GM21529 (cell line): Measurements from ENCODE around the gene RNF146.
"Not testable (repeated sequence)": the region's sequence is repeated elsewhere in the genome, so short reads cannot be mapped to it uniquely, and the experiment has no call there.

Experiments
- ATAC-seq: cut with Tn5 transposase; IDR thresholded peaks from one replicate; pipeline ENCODE4 v1.9.1; 2021; ENCODE audit not compliant: unreplicated experiment

RNF146 gene, protein sequence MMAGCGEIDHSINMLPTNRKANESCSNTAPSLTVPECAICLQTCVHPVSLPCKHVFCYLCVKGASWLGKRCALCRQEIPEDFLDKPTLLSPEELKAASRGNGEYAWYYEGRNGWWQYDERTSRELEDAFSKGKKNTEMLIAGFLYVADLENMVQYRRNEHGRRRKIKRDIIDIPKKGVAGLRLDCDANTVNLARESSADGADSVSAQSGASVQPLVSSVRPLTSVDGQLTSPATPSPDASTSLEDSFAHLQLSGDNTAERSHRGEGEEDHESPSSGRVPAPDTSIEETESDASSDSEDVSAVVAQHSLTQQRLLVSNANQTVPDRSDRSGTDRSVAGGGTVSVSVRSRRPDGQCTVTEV

DNA sequence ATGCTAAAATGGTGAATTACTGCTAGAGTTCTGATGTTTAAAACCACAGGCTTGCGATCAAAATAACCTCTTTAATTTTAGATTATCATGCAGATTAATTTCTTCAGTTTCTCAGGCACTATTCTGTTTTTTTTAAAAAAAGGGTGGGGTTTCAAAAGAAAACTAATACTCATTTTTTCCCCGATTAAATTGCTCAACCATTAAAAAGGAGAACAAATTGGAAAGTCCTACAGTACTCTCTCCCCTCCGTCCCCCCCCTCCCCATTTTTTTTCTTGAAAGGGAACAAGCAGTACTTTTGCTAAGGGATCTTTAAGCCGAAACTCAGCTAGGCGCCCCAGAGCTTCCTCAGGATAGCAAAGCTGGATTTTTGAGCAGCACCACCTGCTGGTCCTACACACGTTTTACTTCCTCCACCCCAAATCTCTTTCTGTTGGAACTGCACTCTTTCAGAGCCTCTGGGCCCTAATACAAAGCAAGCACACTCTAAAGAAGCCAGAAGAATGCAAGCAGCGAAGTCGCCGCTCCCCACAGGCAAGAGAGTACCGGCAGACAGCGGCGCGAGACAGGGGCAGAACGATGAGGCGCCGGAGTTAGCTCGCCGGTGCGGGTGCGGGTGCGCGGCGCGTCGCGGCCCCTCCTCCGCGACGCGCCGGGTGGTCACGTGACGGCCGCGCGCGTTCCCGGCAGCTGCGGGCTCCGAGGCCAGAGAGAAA is at the start of gene RNF146:
RNF146 (plus strand) TSS at position 687 of the 714 bp plus-strand sequence. CDS start 13,475 bp downstream, outside the sequence.
- ATAC-seq = peak; percentile 78

DNA sequence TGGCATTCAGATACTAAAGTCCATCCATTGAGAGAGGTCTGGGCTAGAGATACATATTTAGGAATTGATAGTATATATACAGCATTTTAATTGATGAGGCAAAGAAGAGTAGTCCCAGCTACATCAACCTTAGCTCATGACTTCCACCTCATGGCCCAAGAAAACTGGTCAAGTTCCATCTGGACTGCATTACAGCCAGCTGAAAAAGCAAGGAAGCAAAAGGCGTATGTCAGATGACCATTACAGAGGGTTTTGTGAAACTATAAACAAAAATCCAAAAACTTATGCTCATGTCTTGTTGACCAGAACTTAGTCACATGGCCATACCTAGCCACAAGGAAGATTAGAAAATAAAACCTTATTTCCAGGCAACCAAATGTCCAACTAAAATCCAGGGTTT is 46.8 kb upstream of the RNF146 start:
- ATAC-seq = no peak

DNA sequence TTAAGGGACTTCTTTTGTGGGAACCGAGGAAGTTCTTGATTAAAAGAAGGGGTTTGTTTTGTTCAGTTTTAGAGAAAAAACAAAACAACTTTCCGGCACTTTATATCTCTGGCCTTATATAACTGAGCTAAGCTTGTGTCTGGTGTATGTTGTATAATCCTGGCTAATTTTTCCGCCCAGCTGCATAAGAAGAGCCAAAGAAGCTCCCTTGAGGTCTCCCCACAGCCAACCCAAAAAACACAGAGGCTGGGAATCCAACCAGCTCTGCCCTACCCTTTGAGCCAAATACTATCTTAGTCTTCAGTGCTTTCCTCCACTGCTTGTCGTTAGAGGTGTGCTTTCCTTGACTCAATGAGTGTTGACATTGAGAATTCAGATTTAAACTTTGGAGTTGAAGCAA is 45.5 kb upstream of the RNF146 start:
- no peak for ATAC-seq

DNA sequence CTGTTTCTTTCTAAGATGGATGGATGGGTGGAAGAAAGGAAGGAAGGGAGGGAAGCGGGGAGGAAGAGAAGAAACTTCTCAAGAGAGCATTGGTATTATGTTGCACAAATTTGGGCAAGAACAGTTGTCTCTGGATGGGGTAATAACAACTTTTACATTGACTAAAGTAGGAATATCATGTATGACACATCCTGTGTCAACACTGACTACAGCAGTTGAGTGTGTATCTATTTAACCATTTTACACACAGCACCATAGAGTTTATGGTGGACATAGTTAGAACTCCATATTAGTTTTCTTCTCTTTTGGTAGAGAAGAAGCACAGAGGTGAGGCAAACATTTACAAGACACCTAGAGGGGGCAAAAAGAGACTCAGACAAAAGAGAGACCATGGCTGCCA is 44.2 kb upstream of the RNF146 start:
- ATAC-seq = no peak

DNA sequence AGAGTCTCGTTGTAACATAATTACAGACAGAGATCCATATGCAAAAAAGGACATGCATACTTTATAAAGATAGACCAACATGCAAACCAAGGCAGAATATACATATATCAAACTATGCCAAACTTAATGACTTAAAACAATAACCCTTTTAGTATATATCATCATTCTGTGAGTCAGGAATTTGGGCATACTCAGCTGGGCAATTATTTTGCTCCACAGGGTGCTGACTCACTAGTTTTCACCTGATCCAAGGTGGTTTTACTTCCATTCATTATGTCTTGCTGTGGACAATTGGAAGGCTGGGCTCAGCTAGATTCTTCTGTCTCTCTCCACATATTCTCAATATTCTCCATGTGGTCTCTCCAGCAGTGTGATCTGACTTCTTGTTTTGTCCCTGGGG is 41.2 kb upstream of the RNF146 start:
- no peak for ATAC-seq

DNA sequence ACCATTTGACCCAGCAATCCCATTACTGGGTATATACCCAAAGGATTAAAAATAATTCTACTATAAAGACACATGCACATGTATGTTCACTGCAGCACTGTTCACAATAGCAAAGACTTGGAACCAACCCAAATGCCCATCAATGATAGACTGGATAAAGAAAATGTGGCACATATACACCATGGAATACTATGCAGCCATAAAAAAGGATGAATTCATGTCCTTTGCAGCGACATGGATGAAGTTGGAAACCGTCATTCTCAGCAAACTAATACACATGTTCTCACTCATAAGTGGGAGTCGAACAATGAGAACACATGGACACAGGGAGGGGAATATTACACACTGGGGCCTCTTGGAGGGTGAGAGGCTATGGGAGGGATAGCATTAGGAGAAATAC is 32.8 kb upstream of the RNF146 start:
- ATAC-seq = not testable (repeated sequence)

DNA sequence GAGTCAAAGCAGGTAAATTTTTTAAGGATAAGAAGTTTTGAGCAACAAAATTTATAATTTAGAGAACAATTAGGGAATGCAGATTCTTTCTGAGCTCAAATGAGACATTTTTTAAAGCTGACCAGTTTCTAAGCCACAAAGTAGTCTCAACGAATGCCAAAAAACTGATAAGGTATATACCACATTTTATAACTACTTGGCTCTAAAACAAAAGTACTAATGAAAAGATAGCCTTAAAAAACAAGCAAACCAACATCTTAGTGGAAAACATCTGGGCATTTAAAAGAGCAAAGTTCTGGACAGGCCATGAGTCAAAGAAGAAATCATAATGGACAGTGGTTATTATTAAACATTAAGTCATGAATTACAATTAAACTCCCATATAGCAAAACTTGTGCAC is 23.2 kb upstream of the RNF146 start:
- ATAC-seq = no peak

DNA sequence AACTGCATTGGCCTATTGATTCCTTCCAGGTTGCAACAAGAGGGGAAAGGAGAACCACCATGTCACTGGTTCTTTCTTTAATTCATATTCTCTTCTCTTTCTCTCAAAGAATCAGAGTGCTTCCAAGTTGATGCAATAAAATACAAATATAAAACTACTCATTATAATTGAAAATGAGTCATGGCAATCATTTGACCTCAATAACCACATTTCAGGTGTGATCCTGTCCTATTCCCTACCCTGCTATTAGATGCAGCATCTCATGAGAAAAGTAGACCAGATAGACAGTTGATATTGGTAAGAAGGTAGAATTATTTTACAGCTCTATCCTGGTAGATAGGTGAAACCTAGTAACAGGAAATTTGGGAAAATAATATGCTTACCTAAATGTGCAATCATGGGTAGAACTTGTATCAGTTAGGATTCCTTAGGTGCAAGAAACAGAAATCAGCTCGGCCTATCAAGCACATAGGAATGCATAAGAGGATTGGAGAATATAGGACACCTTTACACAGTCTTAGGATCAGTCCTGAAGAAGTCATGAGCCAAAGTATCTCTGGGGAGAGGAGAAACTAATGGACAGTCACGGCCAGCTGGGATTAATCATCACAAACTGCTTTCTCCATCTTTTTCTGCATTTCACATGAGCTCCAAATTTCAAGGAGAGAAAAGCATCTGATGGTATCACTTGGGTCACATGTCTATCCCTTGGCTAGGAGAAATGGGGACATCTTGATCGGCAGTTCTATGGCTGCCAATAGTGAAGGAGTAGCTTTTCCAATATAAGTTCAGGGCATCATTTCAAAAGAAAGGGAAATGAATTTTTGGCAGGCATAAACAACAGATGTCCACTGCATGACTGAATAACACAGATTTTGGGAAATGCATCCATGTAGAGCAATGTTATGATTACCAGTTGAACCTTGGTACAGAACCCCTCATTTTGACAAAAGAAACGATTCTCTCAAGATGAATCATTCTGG is 19.3 kb upstream of the RNF146 start:
- ATAC-seq = no peak

DNA sequence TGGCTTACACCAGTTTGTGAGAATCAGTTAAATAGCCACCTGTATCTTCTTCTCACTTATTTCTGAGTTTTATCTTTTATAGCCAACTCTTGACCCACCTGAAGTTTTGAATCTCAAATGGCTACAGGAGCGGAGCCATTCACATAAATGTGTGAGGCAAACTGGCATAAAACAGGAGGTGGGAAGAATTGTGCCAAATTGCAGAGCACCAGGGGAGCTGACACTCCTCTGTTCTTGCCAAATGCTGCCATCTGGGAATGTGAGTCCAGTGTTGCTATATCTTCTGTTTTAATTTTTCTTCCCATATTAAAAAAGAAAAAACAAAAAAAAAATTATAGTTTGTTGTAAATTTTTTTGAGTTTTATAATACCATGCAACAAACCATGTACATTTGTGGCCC is 17.0 kb upstream of the RNF146 start:
- ATAC-seq = no peak

DNA sequence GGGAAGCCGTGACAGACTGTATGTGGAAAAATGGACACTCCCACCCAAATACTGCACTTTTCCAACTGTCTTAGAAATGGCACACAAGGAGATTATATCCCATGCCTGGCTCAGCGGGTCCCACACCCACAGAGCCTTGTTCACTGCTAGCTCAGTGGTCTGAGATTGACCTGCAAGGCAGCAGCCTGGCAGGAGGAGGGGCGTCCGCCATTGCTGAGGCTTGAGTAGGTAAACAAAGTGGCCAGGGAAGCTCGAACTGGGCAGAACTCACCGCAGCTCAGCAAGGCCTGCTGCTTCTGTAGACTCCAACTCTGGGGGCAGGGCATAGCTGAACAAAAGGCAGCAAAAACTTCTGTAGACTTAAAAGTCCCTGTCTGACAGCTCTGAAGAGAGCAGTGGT is 11.4 kb upstream of the RNF146 start:
- ATAC-seq = no peak

DNA sequence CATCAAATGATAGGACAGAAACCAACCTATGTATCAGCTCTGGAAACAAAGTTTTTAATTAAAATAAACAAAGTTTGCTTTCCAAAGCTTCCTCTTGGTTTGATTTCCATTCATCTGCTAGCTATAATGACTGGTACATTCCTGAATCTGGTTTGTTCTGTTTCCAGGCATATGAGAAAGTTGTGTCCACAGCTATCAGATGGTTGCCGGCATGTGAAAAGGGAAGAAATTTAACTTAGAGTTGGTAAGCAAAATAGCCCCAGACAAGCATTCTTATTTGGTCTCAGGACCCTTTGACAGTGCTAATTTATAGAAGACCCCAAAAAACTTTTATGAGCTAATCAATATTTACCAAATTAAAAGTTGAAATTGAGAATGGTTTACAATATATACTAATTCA is 3.8 kb upstream of the RNF146 start:
- no peak for ATAC-seq

DNA sequence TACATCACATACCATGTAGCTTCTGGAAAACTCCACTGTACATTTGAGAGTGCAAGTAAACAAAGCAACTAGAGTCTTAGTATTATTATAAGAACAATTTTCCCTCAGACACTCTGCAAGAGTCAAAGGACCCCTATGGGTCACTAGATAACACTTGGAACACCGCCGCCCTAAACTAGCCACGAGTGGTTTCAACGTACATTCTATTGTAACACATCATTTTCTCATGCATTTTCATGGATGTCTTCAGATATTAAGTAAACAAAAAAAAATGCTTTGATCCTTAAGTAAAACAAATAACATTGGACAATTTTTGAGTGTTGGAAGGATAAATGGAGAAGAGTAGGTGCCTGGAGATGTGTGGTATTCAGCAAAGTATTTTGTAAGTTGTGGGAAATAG is 3.2 kb upstream of the RNF146 start:
- no peak for ATAC-seq

DNA sequence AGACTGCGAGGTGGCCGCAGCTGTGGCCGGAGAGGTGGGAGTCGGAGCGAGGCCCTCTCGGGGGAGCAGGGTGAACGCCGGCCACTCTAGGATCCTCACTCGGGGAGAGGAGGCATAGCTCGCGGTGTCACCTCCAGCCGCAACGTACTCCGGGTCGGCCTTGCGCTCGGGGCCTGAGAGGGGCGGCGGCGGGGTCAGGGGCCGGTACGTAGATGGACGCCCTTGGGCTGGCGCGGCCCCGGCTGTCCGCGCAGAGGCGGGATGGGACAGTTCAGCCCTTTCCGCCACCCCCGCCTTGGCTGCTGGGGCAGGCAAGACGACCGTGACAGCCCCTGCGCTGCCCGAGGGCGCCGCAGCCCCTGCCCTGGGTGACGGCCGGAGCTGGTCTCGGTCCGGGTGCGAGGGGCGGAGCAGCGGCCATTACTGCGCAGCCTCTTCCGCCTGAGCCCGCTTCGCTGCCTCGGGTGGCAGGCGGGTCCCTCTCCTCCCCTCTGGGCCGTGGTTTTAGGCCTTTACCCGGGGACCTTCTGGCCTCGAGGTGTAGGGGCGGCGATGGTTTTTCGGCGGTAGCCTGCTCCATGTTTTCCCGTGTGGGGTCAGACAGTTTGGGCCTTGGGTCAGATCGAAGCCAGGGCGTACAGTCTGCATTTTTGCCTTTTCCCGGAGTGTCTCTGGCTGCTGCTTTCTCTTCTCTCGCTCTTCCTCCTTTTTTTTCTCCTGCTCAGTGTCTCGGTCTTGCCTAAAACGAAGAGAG is 405 bp downstream of the RNF146 start:
- peak; percentile 75 for ATAC-seq

DNA sequence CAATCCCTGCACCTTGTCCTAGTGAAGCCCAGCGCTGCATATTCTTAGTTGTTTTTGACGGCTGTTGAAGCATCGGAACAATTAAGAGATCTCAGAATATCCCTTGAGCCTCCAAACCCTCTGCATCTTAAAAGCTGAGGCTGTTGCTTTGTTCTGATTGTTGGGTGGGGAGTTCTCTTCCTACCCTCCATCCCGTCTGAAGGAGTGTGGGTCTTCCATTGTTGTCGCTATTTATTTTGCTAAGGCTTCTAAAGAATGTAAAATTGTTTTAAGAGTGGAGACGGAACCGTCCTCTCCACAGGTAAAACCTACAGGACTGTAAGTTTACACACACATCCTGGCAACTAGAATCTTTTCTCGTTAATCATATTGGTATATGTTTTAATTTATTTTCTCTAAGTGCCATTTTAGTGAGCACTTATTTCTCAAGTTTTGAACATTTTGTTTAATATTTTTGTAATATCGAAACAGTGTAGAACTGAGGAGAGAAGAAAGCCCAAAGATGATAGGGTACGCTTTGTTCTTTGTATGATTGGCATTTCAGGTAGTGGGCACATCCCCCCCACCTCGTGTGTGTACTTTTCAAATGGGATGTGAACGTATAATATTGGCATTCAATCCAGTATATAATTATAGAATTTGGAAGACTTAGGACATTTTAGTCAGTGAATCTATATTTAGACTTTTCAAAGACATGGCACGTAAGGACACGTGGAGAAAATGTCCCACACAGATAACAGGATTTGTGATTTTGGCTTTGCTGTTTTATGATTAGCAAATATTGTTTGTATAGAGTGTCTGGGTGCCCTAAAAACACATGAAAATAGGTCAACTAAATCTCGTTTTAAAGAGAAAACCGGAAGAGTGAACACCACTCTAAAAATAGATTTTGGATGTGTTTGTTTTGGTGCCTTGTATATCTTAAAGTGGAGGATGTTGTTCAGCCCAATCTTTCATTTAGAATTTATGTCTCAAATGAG is 1.3 kb downstream of the RNF146 start:
- ATAC-seq = peak; percentile 3

DNA sequence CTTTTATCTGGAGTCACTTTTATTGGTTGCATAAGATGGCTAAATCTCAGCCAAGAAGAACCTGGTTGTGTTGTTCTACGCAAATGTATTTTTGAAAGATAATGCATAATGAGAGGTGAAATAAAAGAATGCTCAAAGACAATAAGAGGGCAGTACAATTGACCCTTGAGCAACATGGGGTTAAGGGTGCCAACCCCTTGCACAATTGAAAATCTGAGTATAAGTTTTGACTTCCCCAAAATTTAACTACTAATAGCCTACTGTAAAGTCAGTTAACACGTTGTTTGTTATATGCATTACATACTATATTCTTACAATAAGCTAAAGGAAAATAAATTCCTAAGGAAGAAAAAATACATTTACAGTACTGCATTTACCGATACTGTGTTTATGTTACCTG is 5.9 kb downstream of the RNF146 start:
- ATAC-seq = no peak

DNA sequence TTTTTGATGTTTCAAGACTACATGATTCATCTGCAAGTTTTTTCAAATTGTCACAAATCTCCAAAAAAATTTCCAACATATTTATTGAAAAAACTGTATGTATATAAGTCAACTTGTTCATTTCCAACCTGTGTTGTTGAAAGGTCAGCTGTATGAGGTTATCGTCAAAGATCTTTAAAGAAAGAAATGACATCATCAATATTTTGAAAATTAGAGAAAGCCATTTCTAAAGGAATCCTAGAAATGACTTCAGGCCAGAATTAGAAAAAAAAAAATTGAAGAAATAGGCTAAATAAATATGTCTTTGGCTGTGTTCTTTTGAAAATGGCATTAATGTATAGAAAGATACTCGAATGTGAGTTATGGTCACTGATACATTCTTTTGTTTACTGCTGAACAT is 6.8 kb downstream of the RNF146 start:
- no peak for ATAC-seq

DNA sequence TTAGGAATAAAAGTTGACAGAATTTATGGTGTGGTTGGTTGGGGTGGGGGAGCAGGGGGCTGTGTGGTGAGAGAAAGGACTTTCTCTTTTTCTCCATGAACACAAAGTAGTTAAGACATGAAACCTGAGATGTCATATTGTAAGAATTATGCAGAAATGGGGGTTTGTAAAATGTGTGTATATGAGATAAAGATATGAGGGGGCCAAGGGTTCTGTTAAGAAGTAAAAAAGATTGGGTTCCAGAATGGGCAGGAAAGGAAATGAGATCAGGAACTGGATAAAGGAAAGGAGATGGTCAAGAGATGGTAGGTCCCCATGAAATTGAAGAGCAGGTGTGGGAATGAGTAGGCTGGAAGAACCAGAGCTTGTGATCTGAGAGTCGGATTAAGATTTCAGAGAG is 9.7 kb downstream of the RNF146 start:
- no peak for ATAC-seq

DNA sequence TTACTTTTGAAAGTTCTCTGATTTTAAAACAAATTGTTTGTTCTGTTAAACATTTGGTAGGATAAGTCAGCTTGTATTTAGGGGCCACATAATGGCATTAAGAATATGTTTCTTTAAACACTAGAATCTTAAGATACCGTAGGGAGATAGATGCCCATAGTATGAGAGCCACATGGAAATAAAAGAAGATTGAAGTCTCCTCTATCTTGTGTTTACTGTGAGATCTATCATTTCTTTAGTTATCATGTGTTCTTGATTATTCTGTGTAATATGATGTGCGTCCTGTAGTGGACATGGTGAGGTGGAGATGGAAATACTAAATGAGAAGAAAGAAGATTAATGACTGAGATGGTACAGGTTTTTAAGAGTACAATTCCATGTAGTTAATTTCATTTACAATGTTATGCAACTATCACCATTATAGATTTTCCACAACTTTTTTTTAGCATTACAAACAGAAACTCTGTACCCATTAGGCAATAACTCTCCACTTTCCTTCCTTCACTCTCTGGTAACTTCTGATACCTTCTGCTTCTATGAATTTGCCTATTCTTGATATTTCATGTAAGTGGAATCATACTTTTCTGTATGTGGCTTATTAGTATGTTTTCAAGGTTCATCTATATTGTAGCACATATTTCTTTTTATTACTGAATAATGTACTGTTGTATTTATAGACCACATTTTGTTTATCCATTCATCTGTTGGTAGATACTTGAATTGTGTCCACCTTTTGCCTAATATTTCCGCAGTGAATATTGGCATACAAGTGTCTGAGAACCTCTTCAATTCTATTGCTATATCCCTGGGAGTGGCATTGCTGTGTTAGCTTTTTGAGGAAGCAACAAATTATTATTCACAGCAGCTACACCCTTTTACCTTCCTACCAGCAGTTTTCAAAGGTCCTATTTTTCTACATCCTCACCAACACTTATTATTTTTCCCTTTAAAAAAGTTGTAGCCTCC is 11.5 kb downstream of the RNF146 start:
- no peak for ATAC-seq
